Brain pericyte (primary cell): ENCODE measurements around the gene ITGB8.

Experiments used
- DNase-seq: peaks from one replicate; pipeline ENCODE4 v3.0.0-alpha.2; 2012; ENCODE audit warnings: low read depth, low spot score

The ITGB8 gene

GRCh38 chr7:20340839-20341238 lies 10.1 kb downstream of the ITGB8 start:
- no peak for DNase-seq

- DNase-seq, result no peak
These were observed 12.5 kb downstream of the ITGB8 start for GRCh38 chr7:20343205-20343604.

GRCh38 chr7:20343941-20344340 lies 13.2 kb downstream of the ITGB8 start:
- no peak for DNase-seq

GRCh38 chr7:20344396-20344795 lies 13.7 kb downstream of the ITGB8 start:
- no peak for DNase-seq

- DNase-seq, result no peak
These were observed 15.9 kb downstream of the ITGB8 start for GRCh38 chr7:20346577-20346976.

- DNase-seq, result no peak
These were observed 17.0 kb downstream of the ITGB8 start for GRCh38 chr7:20347680-20348079.

GRCh38 chr7:20348125-20348807 lies 17.6 kb downstream of the ITGB8 start:
- no peak for DNase-seq

GRCh38 chr7:20350518-20350951 lies 19.8 kb downstream of the ITGB8 start:
- DNase-seq, result no peak

GRCh38 chr7:20350996-20351692 lies 20.4 kb downstream of the ITGB8 start:
- DNase-seq, result no peak

GRCh38 chr7:20351901-20352300 lies 21.2 kb downstream of the ITGB8 start:
- DNase-seq, result no peak

- DNase-seq, result no peak
These were observed 22.0 kb downstream of the ITGB8 start for GRCh38 chr7:20352573-20353306.

- no peak for DNase-seq
These were observed 24.2 kb downstream of the ITGB8 start for GRCh38 chr7:20354610-20355528.

GRCh38 chr7:20358106-20358505 lies 27.4 kb downstream of the ITGB8 start:
- DNase-seq, result no peak

GRCh38 chr7:20358762-20359282 lies 28.1 kb downstream of the ITGB8 start:
- DNase-seq, result no peak

- DNase-seq, result no peak
These were observed 28.8 kb downstream of the ITGB8 start for GRCh38 chr7:20359341-20359963.

- DNase-seq, result no peak
These were observed 32.0 kb downstream of the ITGB8 start for GRCh38 chr7:20362574-20363253.

GRCh38 chr7:20364571-20365196 lies 34.0 kb downstream of the ITGB8 start:
- DNase-seq, result no peak

GRCh38 chr7:20365486-20365885 lies 34.8 kb downstream of the ITGB8 start:
- no peak for DNase-seq

- no peak for DNase-seq
These were observed 43.7 kb downstream of the ITGB8 start for GRCh38 chr7:20374399-20374798.

- no peak for DNase-seq
These were observed 46.1 kb downstream of the ITGB8 start for GRCh38 chr7:20376796-20377195.
